GM19372 (cell line): ENCODE results near the gene PLB1.
A peak's percentile ranks its signal among the peaks of the same experiment; 100 is the strongest.

Experiments used
- ATAC-seq: cut with Tn5 transposase; IDR thresholded peaks from one replicate; pipeline ENCODE4 v1.9.1; 2021; ENCODE audit warnings: mild to moderate bottlenecking, low read depth, moderate library complexity; ENCODE audit not compliant: unreplicated experiment

PLB1 gene

DNA sequence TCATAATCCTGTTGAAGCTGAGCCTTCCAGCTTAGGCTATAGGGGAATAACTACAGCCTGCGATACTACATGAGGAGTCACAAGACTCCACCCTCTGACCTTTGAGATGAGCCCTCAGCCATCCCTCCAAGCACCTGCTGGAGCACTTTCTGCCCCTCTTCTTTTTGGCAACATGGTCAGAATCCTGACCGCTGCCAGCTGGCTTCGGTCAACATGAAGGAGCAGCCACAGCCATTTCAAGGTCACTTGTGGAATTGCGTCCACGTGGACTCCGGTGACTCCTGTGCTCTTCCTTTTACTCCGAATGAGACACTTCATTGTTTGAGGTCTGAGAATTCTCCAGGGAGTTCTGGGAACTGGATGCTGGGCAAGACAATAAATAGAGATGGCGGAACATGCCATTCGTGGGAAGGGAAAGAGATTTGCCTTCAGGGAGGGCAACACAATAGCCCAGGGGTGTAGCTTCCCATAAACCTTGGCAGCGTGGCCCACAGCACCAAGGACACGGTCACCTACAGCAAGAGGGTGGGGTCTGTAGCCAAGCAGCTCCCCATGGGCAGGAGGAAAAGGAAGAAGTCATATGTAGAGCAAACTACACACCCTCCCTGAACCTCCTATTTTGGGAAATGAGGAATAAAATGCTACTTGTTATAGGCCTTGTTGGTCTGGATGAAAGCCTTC is 182.5 kb downstream of the PLB1 start:
- ATAC-seq = no peak

DNA sequence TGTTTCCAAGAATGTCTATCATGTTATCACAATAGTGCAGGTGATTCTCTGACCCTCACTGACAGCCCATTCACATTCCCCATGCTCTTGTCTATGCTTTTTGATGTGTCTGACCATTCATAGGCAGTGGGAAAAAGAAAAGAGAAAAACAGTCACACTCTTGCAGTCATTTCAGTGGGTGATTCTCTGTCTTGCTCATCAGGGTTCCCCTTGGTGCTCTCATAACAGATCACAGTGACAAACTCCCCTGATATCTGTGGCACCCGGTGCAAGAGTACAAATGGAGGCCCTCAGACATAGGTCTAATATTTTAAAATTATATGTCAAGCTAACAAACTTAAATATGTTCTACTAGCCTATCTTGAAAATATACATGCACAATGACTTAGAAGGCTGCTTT is 183.1 kb downstream of the PLB1 start:
- no peak for ATAC-seq

DNA sequence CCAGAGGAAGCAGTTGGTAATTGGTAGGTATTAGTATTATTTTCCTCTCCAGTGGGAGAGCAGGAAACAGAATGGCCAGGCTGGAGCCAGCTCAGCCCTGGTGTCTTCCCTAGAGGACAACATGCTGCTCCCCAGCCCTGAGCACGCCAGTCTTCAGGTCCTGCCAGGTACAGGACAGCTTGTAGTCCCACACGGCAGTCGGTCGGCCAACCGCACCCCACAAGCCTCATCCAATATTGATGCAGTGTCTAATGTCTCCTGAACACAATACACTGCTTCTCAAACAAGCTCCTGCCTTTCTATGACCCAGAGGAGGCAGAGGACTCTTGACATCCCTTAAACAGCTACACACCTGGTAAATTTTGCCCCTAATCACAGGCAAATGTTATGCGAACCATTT is 184.8 kb downstream of the PLB1 start:
- no peak for ATAC-seq

DNA sequence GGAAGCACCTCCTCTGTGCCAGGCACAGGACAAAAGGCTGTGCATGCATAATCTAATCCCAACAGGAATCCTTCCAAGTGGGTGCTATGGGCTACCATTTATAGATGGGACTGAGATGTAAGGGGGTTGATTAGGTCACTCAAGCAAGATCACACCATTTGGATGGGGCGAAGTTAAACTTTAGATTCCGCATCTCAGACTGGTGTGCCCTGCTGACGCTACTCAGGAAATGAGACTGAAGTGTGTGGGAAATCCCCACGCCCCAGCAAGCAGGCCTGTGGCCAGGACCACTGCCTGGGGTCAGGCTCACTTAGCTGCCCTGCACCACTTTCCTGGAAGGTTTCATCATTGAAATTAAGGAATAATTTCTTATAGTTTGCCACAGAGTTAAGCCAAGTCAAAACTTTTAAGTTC is 185.3 kb downstream of the PLB1 start:
- peak; percentile 85 for ATAC-seq

DNA sequence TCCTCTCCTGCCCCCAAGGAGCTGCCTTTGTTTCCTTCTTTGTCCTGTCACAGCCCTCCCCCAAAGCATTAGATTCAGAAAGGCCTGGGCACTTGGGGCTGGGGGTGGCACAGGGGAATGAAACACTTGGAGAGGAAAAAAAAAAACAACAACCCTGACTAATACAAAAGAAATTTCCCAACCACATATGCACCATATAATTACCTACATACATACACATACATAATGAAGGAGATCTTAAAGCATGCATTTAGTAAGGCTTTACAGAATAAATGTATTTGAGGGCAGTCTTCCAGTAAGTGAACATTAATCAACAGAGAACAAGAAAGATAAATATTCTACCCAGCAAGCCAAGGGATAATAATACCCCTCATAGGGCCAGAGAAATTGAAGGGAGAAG is 185.7 kb downstream of the PLB1 start:
- no peak for ATAC-seq

DNA sequence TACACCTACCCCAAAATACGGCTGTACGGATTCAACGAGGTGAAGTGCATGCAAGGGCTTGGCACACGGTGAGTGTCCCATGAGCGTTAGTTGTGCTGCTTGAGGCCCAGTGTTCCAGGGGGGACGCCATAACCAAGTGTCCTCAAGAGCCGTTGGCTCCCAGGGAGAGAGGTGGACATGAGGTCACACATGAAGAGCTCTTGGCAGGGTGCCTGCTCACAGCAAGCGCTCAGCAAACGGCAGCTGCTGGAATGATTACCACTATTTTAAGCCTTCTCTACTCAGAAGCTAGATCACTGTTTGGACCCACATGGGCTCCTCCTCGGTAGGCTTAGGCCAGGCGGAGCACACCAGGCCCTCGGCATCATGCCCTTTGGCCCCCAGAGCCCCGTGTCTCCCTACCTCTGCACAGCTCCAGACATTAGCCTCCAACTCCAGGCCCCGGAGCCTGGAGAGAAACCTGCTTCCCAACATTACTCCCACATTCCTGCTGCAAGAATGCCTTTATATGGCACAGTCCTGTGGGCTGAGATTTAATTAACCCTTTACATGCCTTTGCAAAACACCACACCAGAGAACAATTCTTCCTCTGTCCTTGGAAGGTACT is 187.3 kb downstream of the PLB1 start:
- ATAC-seq = no peak

DNA sequence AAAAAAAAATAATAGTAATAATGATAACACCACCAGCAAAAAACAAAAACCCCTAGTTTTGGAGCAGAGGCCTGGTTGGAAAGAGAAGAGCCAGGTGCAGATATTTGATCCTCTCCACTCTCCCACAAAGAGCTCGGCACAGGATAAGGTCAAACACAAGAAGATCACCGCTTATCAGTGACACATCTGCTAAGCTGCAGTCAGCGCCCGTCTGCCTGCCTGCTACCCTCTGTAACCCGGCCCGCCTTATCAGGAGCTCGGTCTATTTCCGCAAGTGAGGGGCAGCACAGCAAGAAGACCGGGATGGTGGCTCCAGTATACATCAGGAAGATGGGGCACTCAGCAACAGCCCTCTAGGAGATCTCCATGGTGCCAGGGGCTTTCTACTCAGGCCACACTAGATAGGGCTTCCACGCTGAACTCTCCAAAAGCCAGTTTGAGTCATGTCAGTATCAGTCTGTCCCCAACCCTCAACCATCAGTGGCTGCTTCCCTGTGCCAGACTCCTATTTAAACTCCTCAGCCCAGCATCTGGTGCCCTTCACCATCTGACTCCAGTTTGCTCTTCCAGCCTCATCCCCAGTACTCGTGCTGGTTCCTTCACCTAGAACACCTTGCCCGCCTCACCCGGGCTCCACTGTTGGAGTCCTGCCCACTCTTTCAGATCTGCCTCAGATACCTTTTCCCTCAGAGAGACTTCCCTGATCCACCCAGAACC is 188.4 kb downstream of the PLB1 start:
- ATAC-seq = no peak

DNA sequence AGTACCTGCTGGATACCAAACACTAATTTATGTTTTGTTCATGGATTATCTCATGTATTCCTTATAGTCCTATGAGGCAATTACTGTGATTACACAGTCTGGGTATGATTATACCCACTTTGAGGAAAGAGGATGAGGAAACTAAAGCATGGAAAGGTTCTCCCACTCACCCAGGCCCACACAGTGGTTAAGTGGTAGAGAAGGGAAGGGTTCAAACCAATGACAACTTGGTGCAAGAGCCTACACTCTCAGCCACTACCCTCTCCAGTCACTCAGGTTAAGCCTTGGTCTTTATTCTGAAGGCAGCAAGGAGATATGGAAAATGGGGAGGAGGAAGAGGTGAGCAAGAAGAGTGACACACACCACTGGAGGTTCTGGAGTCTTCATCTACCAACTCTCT is 191.3 kb downstream of the PLB1 start:
- ATAC-seq = no peak

DNA sequence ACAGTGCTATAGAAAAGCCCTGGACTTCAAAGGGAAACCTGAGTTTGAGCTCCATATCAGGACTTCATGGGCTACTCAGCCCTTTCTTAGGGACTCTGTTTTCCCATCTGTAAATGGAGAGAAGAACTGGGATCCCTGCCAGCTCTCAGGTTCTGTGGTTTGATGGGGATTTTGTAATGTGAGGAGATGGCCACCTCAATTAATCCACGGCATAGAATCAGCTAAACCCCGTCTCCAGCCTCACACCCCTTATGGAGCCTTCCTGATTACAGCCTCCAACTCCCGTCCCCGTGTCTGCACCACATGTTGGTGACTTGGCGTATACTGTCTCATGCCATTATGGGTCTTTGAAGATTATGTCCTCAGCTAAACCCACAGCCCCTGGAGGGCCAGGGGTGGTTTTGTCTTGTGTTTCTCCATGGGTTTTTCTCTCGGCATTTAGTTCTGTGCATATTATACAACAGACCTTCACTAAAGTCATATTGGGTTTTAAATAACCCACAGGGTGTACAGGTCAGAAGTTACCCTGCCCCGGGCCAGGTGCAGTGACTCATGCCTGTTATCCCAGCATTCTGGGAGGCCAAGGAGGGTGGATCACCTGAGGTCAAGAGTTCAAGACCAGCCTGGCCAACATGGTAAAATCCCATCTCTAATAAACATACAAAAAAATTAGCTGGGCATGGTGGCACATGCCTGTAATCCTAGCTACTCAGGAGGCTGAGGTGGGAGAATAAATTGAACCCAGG is 192.0 kb downstream of the PLB1 start:
- ATAC-seq = no peak

DNA sequence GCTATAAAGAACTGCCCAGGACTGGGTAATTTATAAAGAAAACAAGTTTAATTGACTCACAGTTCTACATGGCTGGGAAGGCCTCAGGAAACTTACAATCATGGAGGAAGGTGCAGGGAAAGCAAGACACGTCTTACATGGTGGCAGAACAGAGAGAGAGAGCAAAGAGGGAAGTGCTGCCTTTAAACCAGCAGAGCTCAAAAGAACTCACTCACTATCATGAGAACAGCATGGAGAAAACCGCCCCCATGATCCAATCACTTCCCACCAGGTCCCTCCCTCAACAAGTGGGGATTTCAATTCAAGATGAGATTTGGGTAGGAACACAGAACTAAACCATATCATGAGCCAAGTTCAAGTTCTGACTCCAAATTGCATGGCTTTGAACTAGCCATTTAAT is 193.0 kb downstream of the PLB1 start:
- no peak for ATAC-seq

DNA sequence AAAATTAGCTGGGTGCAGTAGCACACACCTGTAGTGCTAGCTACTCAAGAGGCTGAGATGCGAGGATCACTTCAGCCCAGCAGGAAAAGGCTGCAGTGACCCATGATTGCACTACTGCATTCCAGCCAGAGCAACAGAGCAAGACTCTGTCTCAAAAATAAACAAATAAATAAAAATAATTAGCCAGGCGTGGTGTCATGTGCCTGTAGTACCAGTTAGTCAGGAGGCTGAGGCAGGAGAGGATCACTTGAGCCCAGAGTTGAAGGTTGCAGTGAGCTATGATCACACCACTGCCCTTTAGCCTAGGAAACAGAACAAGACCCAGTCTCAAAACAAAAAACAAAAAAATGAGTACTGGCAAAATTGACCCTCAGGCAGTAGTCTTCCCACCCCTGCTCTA is 193.9 kb downstream of the PLB1 start:
- ATAC-seq = no peak

DNA sequence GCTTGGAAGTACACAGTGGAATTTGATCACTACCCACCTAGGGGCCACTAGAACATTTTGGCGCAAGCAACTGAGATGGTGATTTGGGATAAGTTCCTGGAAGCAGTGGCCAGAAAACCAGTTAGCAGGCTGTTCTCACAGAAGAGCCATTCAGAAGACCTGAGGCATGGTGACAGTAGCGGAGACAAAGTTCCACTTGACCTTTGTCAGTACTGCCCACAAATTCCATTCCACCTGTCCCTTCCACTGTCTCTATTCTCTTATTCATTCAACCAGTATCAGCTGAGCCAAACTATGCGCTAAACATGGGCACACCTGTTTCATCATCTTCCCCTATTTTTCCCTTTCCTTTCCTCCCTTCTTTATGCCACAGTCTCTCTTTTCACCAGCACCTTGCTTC is 196.6 kb downstream of the PLB1 start:
- no peak for ATAC-seq

DNA sequence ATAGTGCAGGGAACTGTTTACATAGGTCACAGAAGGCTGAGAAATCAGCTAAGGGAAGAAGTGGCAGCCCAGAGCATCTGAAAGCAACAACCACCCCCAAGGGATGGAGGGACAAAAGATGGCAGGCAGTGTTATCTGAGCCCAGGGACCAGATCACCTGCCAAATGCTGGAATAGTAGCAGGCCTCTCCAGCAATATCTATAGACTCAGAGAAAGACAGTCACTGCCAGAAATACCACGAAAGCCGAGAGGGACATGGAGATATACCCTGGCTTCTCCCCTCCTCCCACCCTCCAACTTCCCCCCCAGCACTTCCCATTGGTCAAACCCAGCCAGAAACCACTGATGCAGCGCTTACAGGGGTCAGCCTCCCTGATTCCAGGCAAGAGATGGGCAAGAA is 197.4 kb downstream of the PLB1 start:
- no peak for ATAC-seq
